ENCODE measurements around the gene KIF18A.
"Not testable (repeated sequence)": the region's sequence is repeated elsewhere in the genome, so short reads cannot be mapped to it uniquely, and the experiment has no call there.

KIF18A gene

DNA sequence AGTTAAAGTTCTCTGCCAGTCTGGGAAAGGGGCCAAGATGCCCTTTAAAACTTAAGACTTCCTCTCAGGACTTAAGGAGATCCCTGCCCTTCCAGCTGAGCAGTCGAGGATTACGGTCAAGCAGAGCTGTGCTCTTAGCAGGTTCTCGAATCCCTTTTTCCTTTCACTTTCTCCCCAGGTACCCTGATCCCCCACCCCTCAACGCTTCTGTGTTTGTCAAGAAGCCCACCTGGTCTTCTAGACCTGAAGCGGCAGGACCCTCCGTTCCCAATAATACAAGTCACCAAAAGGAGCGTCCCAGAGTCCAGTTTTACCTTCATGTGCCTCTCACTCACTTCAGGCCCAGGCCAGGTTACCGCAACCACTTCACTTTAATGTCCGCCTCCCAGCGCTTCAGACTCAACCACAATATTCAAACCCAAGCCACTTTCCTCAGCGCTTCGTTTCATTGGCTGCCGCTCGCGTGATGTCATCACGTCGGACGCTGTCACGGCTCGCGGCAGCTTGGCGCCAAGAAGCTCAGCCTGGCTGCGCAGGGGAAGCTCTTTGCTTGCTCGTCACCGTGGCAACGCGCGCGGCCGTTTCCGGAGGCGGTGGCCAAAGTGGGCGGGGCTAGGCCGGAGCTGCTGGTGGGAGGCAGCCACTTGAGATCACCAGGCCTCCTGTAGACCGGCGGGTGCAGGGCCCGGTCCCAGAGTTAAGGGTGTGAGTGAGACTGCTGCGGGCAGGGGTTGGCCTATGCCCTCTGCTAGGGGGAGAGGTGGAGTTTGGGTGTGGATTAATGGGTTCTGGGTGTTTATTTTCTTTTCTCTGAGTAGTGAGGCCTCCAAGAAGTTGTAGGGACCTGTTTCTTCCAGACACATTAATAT is at the start of gene KIF18A, which contains the start of gene METTL15:
KIF18A (minus strand) TSS at position 407 of the 869 bp plus-strand sequence. CDS start 10,209 bp downstream, outside the sequence.
METTL15 (plus strand) TSS at position 639 of the 869 bp plus-strand sequence. CDS start 4,947 bp downstream, outside the sequence.
- peak within 1 kb of the TSS; percentile 74 for H3K4me3 ChIP-seq (ENCODE audit: low read depth, low read length)

DNA sequence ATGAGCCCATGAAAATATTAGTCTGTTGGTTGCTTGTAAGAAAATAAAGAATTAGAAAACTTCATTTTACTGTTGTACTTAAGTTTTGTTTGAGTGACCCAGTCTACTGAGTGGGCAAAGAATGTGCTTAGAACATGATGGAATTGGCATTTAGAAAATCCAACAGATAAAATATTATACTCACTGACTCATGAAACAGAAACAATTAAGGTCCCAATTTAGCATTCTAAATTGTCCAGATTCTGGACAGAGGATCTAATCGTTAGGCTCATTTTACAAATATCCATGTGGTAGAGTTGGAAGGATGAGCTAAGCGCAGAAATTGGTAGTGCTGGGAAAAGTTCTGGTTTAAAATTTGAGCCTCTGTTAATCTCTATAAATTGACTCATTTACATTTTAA is 45.6 kb upstream of the KIF18A start:
- no peak overlapping the region for H3K4me3 ChIP-seq (ENCODE audit: low read depth, low read length)

DNA sequence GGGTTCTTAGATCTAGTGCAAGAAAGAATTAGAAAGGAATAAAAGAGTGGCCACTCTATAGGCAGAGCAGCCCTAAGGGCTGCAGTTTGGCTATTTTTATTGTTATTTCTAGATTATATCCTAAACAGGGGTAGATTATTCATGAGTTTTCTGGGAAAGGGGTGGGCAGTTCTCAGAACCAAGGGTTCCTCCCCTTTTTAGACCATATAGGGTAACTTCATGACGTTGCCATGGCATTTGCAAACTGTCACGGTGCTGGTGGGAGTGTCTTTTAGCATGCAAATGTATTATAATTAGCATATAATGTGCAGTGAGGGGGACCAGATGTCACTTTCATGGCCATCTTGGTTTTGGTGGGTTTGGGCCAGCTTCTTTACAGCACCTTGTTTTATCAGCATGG is 44.8 kb upstream of the KIF18A start:
- H3K4me3 ChIP-seq (ENCODE audit: low read depth, low read length), result no peak overlapping the region

DNA sequence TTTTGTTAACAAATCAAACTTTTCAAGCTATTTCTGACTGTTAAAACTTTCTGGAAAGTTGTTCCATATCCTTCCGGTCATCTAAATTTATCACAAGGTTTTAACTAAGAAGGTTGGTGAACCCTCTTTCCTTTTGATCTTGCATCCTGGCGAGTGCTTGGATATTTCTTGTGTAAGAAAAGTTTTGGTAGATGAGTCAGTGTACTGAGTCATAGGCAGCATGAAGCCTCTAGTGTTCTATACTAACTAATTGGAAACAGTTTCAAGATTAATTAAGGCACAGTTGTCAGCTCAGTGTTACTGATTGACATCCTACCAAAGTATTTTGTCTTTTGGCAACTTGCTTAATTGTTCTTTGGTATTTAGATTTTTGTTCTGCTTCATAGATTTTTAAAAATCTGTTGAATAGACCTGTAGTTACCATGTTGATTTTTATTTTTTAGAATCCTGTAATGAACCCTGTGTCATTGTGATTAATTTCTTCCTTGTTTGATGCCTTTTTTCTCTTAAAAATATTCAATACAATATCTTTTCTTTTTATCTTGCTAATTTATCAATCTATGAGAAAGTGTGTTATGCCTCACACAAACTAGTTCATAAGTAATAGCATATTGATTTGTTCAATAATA is 38.3 kb upstream of the KIF18A start:
- no peak overlapping the region for H3K4me3 ChIP-seq (ENCODE audit: low read depth, low read length)

DNA sequence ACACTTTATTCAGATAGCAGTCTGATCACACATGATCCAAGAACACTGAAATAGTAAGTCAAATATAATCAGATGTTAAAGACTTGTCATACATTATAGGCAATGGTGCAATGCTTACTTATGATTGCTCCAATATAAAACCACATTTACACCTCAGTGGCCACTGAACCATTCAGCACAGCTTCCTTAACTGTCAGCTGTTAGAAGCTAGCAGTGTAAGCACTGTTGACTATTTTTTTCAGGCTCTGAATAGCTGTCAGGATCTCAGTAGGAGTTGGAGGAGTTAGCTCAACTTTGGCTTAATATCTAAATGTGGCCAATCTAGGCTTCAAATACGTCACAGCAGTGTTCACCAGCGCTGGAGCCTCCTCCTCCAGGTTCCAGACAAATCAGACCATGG is 36.9 kb upstream of the KIF18A start:
- H3K4me3 ChIP-seq (ENCODE audit: low read depth, low read length), result no peak overlapping the region

DNA sequence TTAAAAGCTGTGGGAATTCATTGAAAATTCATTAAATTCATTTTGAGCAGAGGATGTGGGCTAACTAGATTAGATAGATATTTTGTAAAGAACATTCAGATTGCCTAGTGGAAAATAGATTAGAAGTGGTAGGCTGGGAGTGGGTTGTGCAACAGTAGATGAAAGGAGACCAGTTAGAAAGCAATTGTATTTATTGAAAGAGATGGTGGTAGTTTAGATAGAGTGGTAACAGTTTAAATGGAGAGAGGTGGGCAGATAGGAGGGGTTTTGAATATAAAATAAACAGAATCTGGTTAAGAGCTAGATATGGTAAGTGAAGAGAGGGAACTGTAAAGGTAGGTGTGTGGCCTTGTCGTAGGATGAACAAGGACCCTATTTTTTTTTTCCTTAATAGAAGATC is 34.8 kb upstream of the KIF18A start:
- H3K4me3 ChIP-seq (ENCODE audit: low read depth, low read length), result no peak overlapping the region

DNA sequence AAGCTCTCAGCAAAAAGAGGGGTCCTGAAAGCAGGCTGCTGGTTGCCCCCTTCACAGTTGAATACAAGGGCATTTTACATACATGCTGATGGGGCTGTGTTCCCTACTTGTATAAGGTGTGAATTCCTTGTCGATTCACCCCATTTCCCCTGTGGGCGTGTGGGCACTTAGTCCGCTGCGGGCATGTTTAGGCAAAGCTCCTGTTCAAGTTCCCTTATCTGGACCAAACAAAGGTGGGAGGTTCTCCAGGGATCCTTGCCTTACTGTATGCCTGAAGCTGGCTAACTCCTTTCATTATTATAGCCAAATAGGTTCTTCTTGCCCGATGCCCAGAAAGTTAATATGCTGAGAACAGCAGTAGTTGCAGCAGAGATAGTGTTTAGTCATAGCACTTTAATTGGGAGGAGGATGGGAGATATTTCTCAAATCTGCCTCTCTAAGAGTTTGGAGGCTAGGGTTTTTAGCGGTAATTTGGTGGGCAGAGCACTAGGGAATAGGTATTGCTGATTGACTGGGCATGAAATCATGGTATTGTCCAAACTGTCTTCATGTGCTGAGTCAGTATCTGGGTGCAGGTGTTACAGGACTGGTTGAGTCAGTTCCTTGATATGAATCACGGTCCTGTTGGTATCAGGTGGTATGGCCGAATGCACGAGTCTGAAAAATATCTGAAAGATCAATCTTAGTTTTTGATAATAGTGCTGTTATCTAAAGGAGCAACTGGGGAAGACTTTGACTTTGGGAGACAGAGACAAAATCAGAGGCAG is 32.9 kb upstream of the KIF18A start:
- no peak overlapping the region for H3K4me3 ChIP-seq (ENCODE audit: low read depth, low read length)

DNA sequence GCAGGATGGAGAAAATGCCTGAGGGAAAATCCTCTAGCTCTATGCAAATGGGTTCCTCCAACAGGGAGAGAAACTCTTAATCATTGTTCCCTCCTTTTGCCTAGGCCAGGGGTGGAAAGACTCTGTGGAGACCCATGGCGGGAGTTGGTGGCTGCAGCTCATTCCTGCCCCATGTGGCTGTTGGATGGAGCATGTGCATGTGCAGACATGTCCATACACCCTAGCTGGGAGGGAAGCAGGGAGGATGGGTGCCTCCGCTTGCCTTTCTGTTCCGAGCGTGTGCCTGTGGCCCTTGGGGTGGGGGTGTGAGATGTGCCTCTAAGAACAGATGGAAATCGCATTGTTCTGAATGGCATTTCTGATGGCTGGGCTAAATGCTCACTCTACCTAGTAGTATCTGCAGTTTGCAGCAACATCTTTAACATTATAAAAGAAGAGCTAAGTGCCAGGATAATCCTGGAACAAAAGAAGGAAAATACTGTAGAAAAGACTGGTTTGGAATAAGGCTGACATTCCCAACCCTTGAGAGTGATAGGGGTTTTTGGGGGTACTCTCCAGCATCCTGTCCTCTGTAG is 32.0 kb upstream of the KIF18A start:
- no peak overlapping the region for H3K4me3 ChIP-seq (ENCODE audit: low read depth, low read length)

DNA sequence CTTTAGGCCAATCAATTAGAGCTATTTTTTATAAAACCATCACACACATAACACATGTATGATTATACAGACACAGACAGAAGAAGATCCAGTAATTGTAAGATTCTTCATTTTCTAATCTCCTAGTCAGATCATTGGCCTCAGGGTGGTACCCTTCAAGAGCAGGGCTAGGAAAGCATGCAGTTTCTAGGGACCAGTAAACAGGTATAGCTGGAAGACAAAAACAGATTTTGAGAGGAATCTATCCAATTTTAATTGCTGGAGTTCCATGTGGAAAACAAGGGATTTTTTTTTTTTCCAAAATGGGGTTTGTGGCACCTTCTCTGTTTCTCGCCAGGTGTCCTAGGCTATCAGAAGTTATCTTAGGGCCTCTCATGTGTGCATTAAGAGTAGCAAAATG is 29.9 kb upstream of the KIF18A start:
- H3K4me3 ChIP-seq (ENCODE audit: low read depth, low read length), result no peak overlapping the region

DNA sequence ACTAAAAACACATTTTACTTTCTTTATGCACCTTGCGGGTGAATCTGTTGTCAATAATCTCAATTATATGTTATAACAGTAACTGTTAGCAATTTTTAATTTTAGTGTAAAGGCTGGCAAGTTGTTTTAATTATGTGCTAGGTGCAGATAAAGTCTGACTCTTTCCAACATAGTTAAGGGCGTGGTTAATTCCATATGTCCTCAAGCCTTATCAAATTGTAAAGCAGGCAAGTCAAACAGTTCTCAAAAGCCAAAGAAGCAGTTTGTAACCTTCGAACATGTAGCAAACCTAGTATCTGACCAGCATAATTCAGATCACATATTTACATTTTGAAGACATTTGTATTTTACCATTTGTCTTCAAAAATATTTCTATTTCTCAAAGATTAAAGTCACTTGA is 29.4 kb upstream of the KIF18A start:
- H3K4me3 ChIP-seq (ENCODE audit: low read depth, low read length), result no peak overlapping the region

DNA sequence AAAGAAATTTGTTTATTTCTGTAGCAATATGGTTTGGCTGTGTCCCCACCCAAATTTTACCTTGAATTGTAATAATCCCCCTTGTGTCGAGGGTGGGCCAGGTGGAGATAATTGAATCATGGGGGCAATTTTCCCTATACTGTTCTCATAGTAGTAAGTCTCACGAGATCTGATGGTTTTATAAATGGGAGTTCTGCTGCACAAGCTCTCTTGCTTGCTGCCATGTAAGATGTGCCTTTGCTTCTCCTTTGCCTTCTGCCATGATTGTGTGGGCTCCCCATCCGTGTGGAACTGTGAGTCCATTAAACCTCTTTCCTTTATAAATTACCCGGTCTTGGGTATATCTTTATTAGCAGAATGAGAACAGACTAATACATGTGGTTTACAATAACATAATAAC is 28.2 kb upstream of the KIF18A start:
- not testable (repeated sequence) for H3K4me3 ChIP-seq (ENCODE audit: low read depth, low read length)

DNA sequence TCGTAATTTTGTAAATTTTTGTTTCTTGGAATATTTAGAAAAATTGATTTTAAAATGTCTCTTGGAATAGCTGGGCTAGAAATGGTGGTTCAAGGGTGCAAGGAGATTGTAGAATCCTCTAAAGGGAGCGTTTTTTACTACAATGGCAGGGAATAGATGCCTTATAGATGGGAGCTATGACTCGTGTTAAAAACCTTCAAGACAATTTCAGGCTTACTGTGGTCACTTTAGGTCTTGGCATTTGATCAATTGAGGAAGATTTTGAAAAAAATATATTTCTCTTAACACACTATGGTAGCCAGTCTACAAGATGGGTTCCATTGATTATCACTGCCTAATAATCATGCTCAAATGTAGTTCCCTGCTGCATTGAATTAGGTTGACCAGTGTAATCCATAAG is 25.2 kb upstream of the KIF18A start:
- no peak overlapping the region for H3K4me3 ChIP-seq (ENCODE audit: low read depth, low read length)

DNA sequence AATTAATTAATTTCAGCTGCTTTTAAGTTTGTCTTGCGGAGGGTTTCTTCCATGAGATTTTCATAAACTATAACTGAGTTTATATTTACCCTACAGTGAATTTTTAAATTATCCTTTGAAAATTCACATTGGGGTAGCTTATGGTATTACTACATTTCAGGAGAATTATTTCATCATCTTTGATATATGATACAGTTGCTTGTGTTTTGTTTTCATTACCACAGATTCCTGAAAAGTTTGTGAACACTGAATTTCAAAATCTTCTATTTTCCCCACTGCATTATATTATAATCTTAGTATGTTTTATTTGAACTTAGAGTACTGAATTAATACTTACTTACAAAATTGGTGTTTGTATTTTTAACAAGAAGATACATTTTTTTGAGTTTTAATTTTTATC is 24.6 kb upstream of the KIF18A start:
- no peak overlapping the region for H3K4me3 ChIP-seq (ENCODE audit: low read depth, low read length)

DNA sequence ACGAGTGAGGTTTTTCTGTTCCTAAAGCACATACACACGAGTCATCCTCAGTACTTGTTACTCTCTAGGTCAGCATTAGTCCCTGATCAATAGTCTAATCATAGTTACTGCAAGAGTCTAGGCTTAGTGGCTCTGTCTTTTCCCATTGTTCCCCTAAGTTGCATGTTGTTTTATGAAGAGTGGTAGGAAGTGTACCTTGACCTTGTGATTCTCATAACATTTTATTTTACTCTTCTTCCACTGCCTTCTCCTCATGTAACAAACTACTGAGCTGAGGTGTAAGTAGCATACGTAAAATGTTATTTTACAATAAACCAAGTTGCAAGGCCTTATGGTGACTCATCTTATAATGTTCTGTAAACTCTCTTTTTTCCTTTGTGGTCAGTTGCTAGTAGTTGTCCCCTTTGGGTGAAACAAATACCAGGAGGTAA is 15.2 kb upstream of the KIF18A start:
- no peak overlapping the region for H3K4me3 ChIP-seq (ENCODE audit: low read depth, low read length)

DNA sequence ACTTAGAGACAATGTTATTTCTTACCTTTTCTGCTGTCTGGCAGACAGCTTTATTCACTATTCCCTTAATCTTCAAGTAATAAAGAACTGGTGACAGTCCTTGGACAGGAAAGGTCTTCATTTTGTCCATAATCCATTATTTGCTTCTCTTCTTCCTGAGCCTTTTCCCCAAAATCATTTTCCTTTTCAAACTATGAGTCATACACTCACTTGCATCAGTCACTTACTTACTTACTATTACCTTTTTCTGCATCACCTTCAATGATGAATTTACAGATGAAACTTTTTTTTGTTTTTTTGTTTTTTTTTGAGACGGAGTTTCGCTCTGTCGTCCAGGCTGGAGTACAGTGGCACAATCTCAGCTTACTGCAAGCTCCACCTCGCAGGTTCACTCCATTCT is 9.8 kb upstream of the KIF18A start:
- H3K4me3 ChIP-seq (ENCODE audit: low read depth, low read length), result no peak overlapping the region

DNA sequence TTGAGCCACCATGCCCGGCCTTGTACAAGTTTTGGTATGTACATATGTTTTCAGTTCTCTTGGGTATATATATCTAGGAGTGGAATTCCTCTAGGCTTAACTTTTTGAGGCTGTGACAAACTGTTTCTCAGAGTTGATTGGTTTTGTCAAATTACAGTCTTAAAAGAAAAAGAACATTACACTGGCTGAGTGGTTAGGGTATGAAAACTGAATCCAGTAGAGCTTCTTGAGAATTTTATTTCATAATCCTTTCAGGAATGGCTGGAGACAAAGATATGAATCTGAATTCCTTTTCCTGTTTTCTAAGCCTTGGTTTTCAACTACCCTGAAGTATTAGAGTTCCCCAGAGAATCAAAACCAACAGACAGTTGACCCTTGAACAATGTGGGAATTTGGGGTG is 6.8 kb upstream of the KIF18A start:
- H3K4me3 ChIP-seq (ENCODE audit: low read depth, low read length), result no peak overlapping the region

DNA sequence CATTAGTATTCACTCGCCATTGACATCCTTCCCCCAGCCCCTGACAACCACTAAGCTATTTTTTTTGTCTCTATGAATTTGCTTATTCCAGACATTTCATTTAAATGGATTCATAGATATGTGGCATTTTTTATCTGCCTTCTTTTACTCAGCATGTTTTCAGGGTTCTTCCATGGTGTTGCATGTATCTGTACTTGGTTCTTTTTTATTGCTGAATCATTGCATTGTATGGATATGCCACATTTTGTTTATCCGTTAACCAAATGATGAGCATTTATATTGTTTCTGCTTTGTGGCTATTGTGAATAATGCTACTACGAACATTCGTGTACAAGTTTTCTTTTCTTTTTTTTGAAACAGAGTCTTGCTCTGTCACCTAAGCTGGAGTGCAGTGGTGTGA is 6.2 kb upstream of the KIF18A start:
- H3K4me3 ChIP-seq (ENCODE audit: low read depth, low read length), result no peak overlapping the region

DNA sequence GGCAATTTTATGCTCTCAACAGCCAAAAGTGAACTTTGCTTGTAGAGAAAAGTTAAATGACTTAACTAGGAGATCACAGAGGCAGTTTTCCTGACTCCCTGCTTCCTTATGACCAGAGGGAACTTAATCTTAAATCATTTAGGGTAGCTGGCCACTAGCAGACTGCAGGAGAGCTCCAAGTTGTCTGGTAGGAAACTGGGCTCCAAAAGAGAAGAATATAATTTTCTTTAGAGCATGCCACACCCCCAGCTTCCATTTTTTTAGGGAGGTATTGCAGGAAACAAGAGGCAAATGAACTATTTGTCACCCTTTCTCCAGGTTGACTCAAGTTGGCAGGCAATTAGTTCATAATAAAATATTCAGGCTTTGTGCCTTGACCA is 2.9 kb upstream of the KIF18A start:
- H3K4me3 ChIP-seq (ENCODE audit: low read depth, low read length), result peak overlapping the region; percentile 84

DNA sequence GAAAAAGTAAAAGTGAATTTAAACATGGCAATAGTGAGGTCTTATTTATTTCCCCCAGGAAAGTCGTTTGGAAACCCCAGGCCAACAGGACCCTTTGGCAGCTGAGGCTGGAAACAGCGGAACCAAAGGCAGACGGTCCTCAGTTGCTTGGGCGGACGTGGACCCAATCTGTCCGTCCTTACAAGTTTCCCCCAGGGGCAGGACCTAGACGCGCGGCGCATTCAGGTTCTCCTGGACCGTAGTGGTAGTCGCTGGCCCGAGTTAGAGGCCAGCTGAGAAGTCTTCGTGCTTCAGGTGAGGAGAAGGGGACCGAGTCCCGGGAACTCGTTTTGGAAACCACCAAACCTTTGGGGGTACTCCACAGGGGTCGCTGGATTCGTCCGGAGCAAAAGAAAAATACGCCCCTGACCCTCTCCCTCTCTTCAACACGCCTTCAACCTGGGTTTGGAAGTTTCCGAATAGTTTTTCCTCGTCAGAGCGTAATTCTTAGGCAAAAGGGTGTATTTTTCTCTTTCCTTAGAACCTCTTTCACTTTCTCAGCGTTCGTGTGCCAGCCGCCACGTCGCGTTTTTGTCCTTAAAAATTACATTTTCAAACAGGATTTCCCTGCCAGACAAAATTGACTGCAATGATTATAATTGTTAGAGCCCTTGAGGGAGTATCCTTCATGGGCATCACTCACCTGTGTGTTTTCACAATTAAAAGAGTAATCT is 2.3 kb upstream of the KIF18A start:
- peak overlapping the region; percentile 84 for H3K4me3 ChIP-seq (ENCODE audit: low read depth, low read length)

DNA sequence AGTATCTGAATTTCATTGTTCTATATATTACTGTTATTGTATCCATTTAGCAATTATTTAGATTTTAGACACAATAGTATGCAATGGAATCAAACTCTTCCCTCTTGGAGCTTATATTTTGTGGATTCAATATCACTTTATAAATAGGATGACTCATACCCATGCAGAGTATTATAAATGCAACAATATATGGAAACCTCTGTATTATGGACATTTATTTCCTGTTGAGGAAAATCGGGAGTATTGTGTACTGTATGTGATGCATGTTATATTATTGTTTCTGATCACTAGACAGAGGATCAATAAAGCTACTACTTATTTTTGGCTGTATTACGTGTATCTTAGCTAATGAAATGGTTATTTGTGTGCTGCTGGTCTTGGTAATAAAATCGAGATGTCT is 1.0 kb upstream of the KIF18A start:
- peak overlapping the region; percentile 40 for H3K4me3 ChIP-seq (ENCODE audit: low read depth, low read length)
